ENCODE results near the gene POLD3. TPM values are rescaled to one million over a fixed set of nuclear protein-coding genes. Genes with fewer than 3 reads are reported as not detected.

The POLD3 gene
- total RNA-seq, 1 donor, result 12.3 TPM

GRCh38 chr11:74683279-74683871 lies 91.0 kb downstream of the POLD3 start:
- peak overlapping the region; percentile 73 for H3K4me2 ChIP-seq (ENCODE audit: insufficient read depth, low read length)
- H3K27ac ChIP-seq (ENCODE audit: low read depth, low read length), result peak overlapping the region; percentile 65
- H3K4me1 ChIP-seq (ENCODE audit: insufficient read depth, low read length), result peaks cover 47% of the 10 kb centered on the region
- H3K4me3 ChIP-seq (ENCODE audit: insufficient read depth, low read length), result peak overlapping the region; percentile 67
- no peaks in the 10 kb centered on the region for H3K9me3 ChIP-seq (ENCODE audit: low read depth, low read length)
- H2AFZ ChIP-seq (ENCODE audit: low read length), result peak overlapping the region; percentile 73
- peak; percentile 93 for DNase-seq (ENCODE audit: insufficient read length, low spot score, missing footprints)
- H3K36me3 ChIP-seq (ENCODE audit: insufficient read depth, low read length), result no peaks in the 10 kb centered on the region
- no peaks in the 10 kb centered on the region for H3K27me3 ChIP-seq (ENCODE audit: insufficient read depth, low read length)
- no peaks in the 10 kb centered on the region for H4K20me1 ChIP-seq (ENCODE audit: insufficient read depth, low read length)
- TF ChIP-seq CTCF (IDR thresholded peaks at IDR 0.05; ENCODE audit: extremely low read depth, low read depth, low read length), result peak; percentile 39
- no peaks in the 10 kb centered on the region for H3K79me2 ChIP-seq (ENCODE audit: insufficient read depth, low read length)

- no peaks in the 10 kb centered on the region for H4K20me1 ChIP-seq (ENCODE audit: insufficient read depth, low read length)
- no peaks in the 10 kb centered on the region for H3K27me3 ChIP-seq (ENCODE audit: insufficient read depth, low read length)
- H3K79me2 ChIP-seq (ENCODE audit: insufficient read depth, low read length), result no peaks in the 10 kb centered on the region
- H3K4me3 ChIP-seq (ENCODE audit: insufficient read depth, low read length), result peak overlapping the region; percentile 67
- peaks cover 49% of the 10 kb centered on the region for H3K4me1 ChIP-seq (ENCODE audit: insufficient read depth, low read length)
- peak overlapping the region; percentile 73 for H3K4me2 ChIP-seq (ENCODE audit: insufficient read depth, low read length)
- no peaks in the 10 kb centered on the region for H3K9me3 ChIP-seq (ENCODE audit: low read depth, low read length)
- peak; percentile 79 for DNase-seq (ENCODE audit: insufficient read length, low spot score, missing footprints)
- peak overlapping the region; percentile 59 for H2AFZ ChIP-seq (ENCODE audit: low read length)
- no peak for TF ChIP-seq CTCF (IDR thresholded peaks at IDR 0.05; ENCODE audit: extremely low read depth, low read depth, low read length)
- H3K27ac ChIP-seq (ENCODE audit: low read depth, low read length), result peak overlapping the region; percentile 31
- no peaks in the 10 kb centered on the region for H3K36me3 ChIP-seq (ENCODE audit: insufficient read depth, low read length)
Observed at GRCh38 chr11:74683941-74684481, 91.6 kb downstream of the POLD3 start.

GRCh38 chr11:74684661-74685060 lies 92.3 kb downstream of the POLD3 start:
- Histone ChIP-seq H3K27me3 (ENCODE audit: insufficient read depth, low read length) (no peaks in the 10 kb centered on the region), H3K4me2 (ENCODE audit: insufficient read depth, low read length) (no peak overlapping the region), H3K9me3 (ENCODE audit: low read depth, low read length) (no peaks in the 10 kb centered on the region), H3K4me3 (ENCODE audit: insufficient read depth, low read length) (no peak overlapping the region), H3K4me1 (ENCODE audit: insufficient read depth, low read length) (peaks cover 52% of the 10 kb centered on the region), H3K79me2 (ENCODE audit: insufficient read depth, low read length) (no peaks in the 10 kb centered on the region), H3K36me3 (ENCODE audit: insufficient read depth, low read length) (no peaks in the 10 kb centered on the region), H2AFZ (ENCODE audit: low read length) (no peak overlapping the region), H3K27ac (ENCODE audit: low read depth, low read length) (no peak overlapping the region), H4K20me1 (ENCODE audit: insufficient read depth, low read length) (no peaks in the 10 kb centered on the region)
- no peak for TF ChIP-seq CTCF (IDR thresholded peaks at IDR 0.05; ENCODE audit: extremely low read depth, low read depth, low read length)
- DNase-seq (ENCODE audit: insufficient read length, low spot score, missing footprints), result peak; percentile 39

GRCh38 chr11:74685338-74685737 lies 93.0 kb downstream of the POLD3 start:
- H4K20me1 ChIP-seq (ENCODE audit: insufficient read depth, low read length), result no peaks in the 10 kb centered on the region
- peaks cover 54% of the 10 kb centered on the region for H3K4me1 ChIP-seq (ENCODE audit: insufficient read depth, low read length)
- no peaks in the 10 kb centered on the region for H3K36me3 ChIP-seq (ENCODE audit: insufficient read depth, low read length)
- H2AFZ ChIP-seq (ENCODE audit: low read length), result no peak overlapping the region
- no peak for DNase-seq (ENCODE audit: insufficient read length, low spot score, missing footprints)
- H3K27me3 ChIP-seq (ENCODE audit: insufficient read depth, low read length), result no peaks in the 10 kb centered on the region
- no peak overlapping the region for H3K4me3 ChIP-seq (ENCODE audit: insufficient read depth, low read length)
- no peak overlapping the region for H3K27ac ChIP-seq (ENCODE audit: low read depth, low read length)
- TF ChIP-seq CTCF (IDR thresholded peaks at IDR 0.05; ENCODE audit: extremely low read depth, low read depth, low read length), result no peak
- no peaks in the 10 kb centered on the region for H3K79me2 ChIP-seq (ENCODE audit: insufficient read depth, low read length)
- no peaks in the 10 kb centered on the region for H3K9me3 ChIP-seq (ENCODE audit: low read depth, low read length)
- H3K4me2 ChIP-seq (ENCODE audit: insufficient read depth, low read length), result no peak overlapping the region
